ENCODE data around the gene PIEZO2.

Gene PIEZO2

DNA sequence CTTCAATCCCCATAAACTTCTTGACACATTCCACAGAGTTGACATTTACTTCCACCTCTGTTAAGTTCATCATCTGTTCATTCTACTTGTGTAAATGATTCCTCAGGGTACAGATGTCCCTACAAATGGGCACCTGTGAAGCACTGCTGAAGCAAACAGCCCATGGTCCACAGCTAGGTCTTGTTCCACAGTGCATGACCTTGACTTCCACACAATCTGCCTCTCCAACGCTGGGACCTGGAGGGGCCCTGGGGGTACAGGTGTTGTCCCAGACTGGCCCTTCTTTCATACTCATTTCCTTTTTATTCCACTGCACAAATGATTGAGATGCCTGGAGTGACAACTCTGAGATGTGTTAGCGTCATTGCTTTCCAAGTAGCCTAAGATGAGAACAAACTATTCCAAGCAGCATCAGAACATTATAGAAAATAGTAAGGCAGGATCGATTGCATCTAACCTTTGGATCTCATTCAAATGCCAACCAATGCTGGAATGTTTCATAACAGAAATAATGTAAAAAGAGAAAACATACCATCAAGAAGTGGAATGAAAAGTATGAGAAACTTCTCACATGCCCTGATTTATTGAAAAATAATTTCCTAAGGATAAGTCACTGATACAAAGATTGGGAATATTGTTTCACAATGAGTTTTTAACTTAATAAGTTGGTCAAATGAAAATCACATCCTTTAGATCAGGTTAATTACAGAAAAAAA is 31.2 kb downstream of the PIEZO2 start:
- H3K27me3 ChIP-seq (ENCODE audit: control insufficient read depth, low read length): no peaks in the 10 kb centered on the region
- H3F3A ChIP-seq (ENCODE audit: control insufficient read depth, insufficient read depth): no peaks in the 10 kb centered on the region
- no peaks in the 10 kb centered on the region for H3K79me2 ChIP-seq (ENCODE audit: control insufficient read depth, low read length)
- TF ChIP-seq, protein P1, sequence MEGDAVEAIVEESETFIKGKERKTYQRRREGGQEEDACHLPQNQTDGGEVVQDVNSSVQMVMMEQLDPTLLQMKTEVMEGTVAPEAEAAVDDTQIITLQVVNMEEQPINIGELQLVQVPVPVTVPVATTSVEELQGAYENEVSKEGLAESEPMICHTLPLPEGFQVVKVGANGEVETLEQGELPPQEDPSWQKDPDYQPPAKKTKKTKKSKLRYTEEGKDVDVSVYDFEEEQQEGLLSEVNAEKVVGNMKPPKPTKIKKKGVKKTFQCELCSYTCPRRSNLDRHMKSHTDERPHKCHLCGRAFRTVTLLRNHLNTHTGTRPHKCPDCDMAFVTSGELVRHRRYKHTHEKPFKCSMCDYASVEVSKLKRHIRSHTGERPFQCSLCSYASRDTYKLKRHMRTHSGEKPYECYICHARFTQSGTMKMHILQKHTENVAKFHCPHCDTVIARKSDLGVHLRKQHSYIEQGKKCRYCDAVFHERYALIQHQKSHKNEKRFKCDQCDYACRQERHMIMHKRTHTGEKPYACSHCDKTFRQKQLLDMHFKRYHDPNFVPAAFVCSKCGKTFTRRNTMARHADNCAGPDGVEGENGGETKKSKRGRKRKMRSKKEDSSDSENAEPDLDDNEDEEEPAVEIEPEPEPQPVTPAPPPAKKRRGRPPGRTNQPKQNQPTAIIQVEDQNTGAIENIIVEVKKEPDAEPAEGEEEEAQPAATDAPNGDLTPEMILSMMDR (IDR thresholded peaks at IDR 0.05; ENCODE audit: low read depth, low read length, poor library complexity, severe bottlenecking): no peak
- TF ChIP-seq EZH2phosphoT487 (IDR thresholded peaks at IDR 0.05; ENCODE audit: borderline replicate concordance, low read length): no peak
- no peak overlapping the region for H3K4me3 ChIP-seq (ENCODE audit: low read length)
- no peaks in the 10 kb centered on the region for H3K9me3 ChIP-seq (ENCODE audit: control insufficient read depth, insufficient read depth, low read length)
- H3K9me2 ChIP-seq (replicated peaks; ENCODE audit: control insufficient read depth, low read length): no peaks in the 10 kb centered on the region
- no peak overlapping the region for H3K4me2 ChIP-seq (ENCODE audit: low read length)
- H3K36me3 ChIP-seq (ENCODE audit: control insufficient read depth, low read length): no peaks in the 10 kb centered on the region
- H3K4me1 ChIP-seq (ENCODE audit: control insufficient read depth, low read length): no peaks in the 10 kb centered on the region
- H4K20me1 ChIP-seq (ENCODE audit: control insufficient read depth, insufficient read depth, low read depth, low read length): no peaks in the 10 kb centered on the region
- no peak overlapping the region for H3K27ac ChIP-seq (ENCODE audit: low read depth, low read length)

DNA sequence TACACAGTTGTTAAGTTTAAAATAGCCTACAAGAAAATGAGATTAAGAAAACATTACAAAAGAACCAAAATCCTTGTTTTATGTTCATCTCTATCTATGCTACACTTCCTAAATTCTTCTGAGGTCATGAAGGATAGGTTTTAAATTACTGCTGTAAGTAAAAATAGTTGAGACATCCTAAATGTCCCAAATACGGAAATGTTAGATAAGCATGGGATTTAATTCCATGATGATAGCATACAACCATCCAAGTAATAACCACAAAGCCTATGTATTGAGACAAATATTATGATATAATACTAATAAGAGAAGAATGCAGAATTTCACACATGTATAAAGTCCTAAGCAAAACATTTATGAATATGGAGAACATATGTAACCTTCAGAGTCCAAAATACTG is 34.1 kb downstream of the PIEZO2 start:
- no peaks in the 10 kb centered on the region for H3K27me3 ChIP-seq (ENCODE audit: control insufficient read depth, low read length)
- TF ChIP-seq EZH2phosphoT487 (IDR thresholded peaks at IDR 0.05; ENCODE audit: borderline replicate concordance, low read length): no peak
- TF ChIP-seq, protein P1 (IDR thresholded peaks at IDR 0.05; ENCODE audit: low read depth, low read length, poor library complexity, severe bottlenecking): no peak
- H3K9me2 ChIP-seq (replicated peaks; ENCODE audit: control insufficient read depth, low read length): no peaks in the 10 kb centered on the region
- H3K9me3 ChIP-seq (ENCODE audit: control insufficient read depth, insufficient read depth, low read length): no peaks in the 10 kb centered on the region
- no peaks in the 10 kb centered on the region for H3K36me3 ChIP-seq (ENCODE audit: control insufficient read depth, low read length)
- H3K4me3 ChIP-seq (ENCODE audit: low read length): no peak overlapping the region
- H3K4me2 ChIP-seq (ENCODE audit: low read length): no peak overlapping the region
- no peaks in the 10 kb centered on the region for H4K20me1 ChIP-seq (ENCODE audit: control insufficient read depth, insufficient read depth, low read depth, low read length)
- H3F3A ChIP-seq (ENCODE audit: control insufficient read depth, insufficient read depth): no peaks in the 10 kb centered on the region
- H3K79me2 ChIP-seq (ENCODE audit: control insufficient read depth, low read length): no peaks in the 10 kb centered on the region
- no peak overlapping the region for H3K27ac ChIP-seq (ENCODE audit: low read depth, low read length)
- H3K4me1 ChIP-seq (ENCODE audit: control insufficient read depth, low read length): no peaks in the 10 kb centered on the region

GRCh38 chr18:11114653-11115052 is 34.7 kb downstream of the PIEZO2 start:
- no peaks in the 10 kb centered on the region for H4K20me1 ChIP-seq (ENCODE audit: control insufficient read depth, insufficient read depth, low read depth, low read length)
- H3K4me1 ChIP-seq (ENCODE audit: control insufficient read depth, low read length): no peaks in the 10 kb centered on the region
- H3K9me3 ChIP-seq (ENCODE audit: control insufficient read depth, insufficient read depth, low read length): no peaks in the 10 kb centered on the region
- no peaks in the 10 kb centered on the region for H3K27me3 ChIP-seq (ENCODE audit: control insufficient read depth, low read length)
- no peak for TF ChIP-seq EZH2phosphoT487 (IDR thresholded peaks at IDR 0.05; ENCODE audit: borderline replicate concordance, low read length)
- TF ChIP-seq, protein P1 (IDR thresholded peaks at IDR 0.05; ENCODE audit: low read depth, low read length, poor library complexity, severe bottlenecking): no peak
- H3K36me3 ChIP-seq (ENCODE audit: control insufficient read depth, low read length): no peaks in the 10 kb centered on the region
- H3K79me2 ChIP-seq (ENCODE audit: control insufficient read depth, low read length): no peaks in the 10 kb centered on the region
- H3F3A ChIP-seq (ENCODE audit: control insufficient read depth, insufficient read depth): no peaks in the 10 kb centered on the region
- H3K9me2 ChIP-seq (replicated peaks; ENCODE audit: control insufficient read depth, low read length): no peaks in the 10 kb centered on the region
- no peak overlapping the region for H3K27ac ChIP-seq (ENCODE audit: low read depth, low read length)
- no peak overlapping the region for H3K4me2 ChIP-seq (ENCODE audit: low read length)
- H3K4me3 ChIP-seq (ENCODE audit: low read length): no peak overlapping the region

Measured in DOHH2 (cell line).